GM21528 (cell line): ENCODE measurements around the gene WDFY1.

Source experiments
- ATAC-seq: cut with Tn5 transposase; IDR thresholded peaks from one replicate; pipeline ENCODE4 v1.9.1; 2021; ENCODE audit warnings: mild to moderate bottlenecking, moderate library complexity; ENCODE audit not compliant: unreplicated experiment, low FRiP score

The WDFY1 gene

DNA sequence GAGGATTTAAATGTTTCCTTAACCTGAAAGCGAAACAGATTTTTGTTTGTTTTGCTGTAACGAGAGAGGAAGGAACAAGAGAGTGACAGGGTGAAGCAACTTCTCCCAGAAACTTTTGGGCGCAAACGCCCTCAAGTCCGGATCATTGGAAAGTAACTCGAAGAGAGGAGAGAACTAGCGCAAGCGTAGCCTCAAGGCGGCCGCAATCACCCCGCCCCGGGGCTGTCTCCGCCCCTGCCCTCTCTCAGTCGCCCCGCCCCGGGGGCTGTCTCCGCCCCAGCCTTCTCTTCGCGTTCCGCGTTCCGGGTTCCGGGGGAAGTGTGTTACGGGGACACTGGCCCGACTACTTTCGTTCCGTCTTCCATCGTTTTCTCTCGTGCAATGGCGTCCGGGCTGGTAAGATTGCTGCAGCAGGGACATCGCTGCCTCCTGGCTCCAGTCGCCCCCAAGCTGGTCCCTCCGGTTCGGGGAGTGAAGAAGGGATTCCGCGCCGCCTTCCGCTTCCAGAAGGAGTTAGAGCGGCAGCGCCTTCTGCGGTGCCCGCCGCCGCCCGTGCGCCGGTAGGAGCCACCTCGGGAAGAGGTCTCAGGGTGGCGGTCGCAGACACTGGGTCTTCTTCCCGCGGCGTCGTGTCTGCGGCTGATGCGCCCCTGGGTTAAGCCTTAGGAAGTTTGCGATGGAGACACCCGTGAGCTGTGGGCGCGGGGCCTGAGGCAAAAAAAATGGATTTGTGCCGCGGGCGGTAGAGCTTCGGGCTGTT lies 12.1 kb upstream of the WDFY1 start, which contains the start of gene MRPL44:
Gene MRPL44 (plus strand): TSS at position 372 of the 760 bp plus-strand sequence. CDS start 10 bp downstream, at position 382.
- ATAC-seq, result peak; percentile 87

DNA sequence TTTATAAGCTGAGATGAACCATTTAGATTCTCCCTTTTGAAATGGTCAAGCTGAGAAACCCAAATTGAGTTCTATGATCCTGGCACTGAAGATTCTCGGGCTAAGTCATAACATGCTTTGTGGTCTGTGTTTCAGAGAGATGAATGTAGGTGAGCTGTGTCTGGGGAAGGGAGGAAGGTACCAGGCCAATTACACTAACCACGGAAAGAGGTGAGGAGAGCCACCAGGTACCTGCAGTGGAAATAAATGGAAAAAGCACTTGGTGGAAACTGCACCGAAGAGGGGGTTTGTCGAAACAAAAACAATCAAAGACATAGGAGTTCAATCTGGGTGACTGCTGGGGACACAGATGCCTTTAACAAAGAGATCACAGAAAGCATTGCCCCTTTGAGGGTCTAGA lies 11.2 kb upstream of the WDFY1 start:
- ATAC-seq, result no peak

DNA sequence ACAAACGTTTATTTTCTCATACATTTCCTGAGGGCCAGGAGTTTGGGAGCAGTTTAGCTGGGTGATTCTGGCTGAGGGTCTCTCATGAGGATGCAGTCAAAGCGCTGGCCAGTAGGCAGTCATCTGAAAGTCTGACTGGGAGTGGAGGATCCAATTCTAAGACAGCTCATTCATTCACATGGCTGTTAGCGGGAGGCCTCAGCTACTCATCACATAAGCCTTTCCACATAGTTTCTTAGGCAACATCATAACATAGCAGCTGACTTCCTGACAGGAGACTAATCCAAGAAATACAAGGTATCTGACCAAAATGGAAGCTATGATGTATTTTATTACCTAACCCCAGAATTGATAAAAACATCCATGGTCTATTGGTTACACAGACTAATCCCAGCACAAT lies 9.3 kb upstream of the WDFY1 start:
- no peak for ATAC-seq

DNA sequence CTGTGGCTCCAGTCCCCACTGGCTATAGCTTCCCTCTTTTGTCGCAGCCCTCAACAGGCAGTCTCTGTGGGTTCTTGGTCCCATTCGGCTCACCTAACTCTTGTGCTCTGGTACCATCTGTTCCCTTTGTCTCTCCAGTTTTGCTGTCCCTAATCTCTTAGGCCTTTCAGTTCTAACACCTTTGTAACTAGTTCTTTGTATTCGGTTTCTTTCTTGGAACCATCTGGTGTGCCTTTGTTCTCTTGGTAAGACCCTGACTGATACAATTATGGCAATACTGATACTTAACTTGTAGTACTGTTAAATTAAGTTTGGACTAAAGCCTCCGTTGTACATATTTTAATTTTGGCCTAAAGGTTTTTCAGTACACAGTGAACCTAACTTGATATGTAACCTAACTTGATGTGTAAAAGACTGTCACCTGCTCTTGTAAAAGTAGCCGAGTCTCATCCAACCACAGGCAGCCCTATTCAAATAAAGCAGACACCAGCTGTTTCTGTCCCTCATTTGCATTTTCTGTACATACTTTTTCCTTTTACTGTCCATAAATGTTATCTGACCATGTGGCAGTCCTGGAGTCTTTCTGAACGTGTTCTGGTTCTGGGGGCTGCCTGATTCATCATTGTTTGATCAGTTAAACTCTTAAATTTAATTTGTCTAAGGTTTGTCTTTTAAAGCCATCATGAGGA lies 7.3 kb upstream of the WDFY1 start:
- peak; percentile 51 for ATAC-seq

DNA sequence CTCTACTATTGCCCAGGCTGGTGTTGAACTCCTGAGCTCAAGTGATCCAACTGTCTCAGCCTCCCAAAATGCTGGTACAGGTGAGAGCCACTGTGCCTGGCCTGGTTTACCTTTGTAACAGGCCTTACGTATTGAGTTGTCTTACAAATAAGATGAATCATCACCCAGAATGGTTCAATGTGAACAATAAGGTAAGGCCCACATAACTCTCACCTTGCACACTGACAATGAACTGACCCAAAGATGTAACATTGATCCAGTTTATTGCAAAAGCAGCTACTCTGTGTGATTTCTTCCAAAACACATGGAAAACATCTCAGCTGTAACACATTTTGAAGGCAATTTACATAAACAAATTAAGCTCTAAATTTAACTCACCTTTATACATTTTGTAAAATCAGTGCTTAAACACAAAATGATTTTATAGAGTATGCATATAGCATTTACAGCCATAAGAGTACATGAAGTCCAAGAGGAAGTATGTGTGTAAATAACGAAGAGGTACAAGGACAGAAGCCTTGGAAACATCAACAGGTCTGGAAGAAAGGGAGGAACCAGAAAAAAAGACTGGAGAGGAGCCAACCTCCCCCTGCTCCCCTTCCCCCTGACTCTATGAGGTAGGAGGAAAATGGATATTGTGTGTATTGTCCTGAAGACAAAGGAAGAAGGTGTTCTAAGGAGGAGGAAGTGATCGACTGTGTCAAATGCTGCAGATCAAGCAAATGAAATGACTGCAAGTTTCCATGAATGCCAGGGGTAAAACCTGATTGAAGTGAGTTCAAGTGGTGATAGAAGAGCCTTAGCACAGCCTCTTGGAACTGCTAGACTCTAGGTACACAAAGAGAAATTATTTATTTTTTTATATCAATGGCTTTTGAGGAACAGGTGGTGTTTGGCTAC lies 5.6 kb upstream of the WDFY1 start:
- no peak for ATAC-seq

DNA sequence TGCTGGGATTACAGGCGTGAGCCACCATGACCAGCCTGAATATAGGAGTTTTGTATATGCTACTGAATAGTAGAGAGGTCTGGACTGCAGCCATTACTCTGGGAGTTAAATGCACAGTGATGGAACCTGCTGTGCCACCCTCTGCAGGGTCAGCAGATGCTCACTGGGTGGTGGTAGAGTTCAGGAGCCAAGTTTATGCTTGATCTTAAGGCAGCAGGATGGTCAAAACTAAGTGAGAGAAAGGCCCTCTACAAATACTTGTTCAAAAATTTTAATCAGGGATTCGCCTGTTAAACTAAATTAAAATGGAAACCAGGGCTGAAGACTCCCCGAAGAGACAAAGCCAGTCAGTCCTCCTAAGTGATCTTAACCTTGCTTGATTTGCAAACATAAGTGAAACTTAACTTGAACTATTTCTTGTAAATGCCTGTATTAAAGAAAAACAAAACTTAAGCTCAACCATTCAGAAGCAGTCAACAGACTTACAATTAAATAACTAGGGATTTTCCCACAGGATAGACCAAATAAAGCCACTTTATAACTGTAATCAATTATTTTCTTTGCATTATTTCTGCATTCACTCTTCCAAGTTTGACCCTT lies 4.2 kb upstream of the WDFY1 start:
- ATAC-seq, result no peak

DNA sequence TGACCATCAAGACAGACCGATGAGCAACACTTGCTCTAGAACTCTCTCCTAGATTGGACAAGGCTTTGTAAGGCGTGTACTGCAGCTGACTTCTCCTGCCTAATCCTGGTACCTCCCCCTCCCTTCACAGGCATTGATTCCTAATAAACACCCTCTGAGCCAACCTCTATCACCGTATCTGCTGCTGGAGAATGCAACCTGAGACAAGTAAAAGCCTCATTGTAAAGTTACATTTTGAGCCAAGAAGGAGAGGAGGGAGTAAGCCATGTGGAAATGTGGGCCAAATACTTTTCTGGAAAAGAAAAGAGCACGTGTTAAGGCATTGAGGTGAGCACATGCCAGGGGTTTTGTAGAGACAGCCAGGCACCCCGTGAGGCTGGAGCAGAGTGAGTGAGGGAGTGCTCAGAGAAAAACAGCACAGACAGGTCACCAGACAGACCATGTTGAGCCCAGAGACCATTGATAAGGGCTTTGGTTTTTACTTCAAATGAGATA lies 2.6 kb upstream of the WDFY1 start:
- no peak for ATAC-seq

DNA sequence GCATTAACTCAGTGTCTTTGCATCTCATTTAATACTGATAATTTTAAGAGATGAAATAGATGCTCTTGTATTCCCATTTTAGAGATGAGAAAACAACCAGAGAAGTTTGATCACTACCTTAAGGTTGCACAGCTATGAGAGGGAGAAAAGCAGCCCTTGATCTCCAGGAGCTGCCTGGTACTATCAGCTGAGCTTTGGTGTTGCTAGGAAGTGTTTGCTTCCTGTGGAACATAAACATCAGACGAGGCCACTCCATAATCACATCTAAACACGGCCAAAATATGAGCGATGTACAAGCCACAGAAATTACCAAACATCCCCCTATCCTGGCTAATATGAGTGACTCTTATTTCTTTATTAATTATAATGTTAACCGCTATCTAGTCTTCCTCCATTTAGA lies 620 bp upstream of the WDFY1 start:
- ATAC-seq, result no peak

DNA sequence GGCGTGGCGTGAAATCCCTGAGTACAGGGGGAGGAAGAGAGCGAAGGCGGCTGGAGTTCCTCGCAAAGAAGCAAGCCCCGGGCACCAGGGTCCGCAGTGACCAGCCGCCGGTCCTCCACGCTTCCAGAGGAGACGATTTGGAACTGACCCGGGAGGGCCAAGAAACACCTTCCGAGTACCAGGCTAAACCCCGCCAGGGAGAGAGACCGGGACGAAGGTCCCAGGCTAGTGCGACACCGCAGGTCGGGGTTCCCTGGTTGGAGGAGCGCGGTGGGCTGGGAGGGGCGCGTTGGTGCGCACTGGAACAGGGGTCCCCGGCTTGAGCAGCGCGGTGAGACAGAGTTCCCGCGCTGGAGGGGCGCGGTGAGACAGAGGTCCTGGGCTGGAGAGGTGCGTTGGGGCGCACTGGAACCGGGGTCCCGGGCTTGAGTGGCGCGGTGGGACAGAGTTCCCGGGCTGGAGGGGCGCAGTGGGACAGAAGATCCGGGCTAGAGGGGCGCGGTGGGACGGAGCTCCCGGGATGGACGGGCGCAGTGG lies 901 bp downstream of the WDFY1 start:
- ATAC-seq, result no peak

DNA sequence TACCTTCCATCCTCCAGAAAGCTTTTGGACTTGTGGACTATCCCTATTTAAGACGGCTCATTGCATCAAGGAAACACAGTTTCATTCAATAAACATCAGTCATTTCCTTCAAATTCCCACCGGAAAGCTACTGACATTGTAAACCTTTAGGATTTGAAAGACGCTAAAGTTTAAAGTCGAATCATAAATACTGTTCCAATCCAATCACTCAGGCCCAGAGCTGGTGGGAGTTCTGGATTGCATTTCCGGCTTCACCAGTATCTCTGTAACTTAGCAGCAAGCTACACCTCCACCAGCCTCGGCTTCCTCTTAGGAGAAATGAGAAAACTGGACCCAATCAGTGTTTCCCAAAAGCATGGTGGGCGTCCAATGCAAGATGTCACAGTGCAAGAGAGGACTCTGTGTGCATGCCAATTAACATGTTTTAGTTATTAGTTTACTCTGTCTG lies 1.6 kb downstream of the WDFY1 start:
- ATAC-seq, result no peak

DNA sequence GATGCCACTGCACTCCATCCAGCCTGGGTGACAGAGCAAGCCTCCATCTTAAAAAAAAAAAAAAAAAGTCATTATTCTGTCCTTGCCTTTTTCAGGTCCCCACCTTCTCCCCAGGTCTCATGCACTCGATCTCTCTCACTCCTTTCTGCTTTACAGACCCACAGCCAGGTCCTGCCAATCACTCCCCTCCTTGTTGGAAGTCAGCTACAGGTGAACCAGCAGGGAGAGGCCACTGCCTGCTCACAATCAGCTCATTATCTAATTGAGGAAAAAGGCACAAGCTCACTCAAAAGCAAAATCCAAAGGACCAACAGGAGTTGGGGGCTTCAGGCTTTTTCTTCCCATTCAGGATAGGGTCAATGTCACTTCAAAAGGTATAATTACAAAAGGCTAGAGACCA lies 2.0 kb downstream of the WDFY1 start:
- ATAC-seq, result no peak

DNA sequence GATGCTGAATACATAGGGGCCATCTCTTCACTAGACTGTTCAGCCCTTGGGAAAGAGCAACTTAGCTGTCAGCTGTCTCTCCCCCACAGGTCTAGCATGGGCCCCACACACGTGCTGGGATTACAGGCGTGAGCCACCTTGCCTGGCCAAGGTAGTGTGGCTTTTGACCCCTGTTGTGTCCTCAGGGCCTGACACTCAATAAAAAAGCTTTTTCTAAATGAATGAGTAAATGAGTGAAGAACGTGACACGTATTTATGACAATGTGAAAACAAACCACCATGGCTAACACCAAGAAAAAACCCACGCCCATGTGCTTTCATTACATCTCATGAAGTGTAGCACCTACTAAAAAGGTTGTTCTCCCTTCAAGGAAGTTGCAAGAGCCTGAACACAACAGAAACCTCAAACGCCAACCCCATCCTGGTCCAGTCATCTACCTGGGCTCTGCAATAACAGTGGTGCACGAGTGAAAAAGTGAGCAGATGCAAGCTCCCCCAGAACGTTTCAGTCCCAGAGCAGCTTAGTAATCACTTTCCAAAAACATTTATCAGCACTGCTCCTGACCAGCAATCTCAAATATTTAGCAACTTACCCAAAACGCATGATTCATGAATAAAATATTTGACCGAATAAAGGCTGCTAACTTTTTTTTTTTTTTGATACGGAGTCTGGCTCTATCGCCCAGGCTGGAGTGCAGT lies 3.4 kb downstream of the WDFY1 start:
- ATAC-seq, result peak; percentile 42

DNA sequence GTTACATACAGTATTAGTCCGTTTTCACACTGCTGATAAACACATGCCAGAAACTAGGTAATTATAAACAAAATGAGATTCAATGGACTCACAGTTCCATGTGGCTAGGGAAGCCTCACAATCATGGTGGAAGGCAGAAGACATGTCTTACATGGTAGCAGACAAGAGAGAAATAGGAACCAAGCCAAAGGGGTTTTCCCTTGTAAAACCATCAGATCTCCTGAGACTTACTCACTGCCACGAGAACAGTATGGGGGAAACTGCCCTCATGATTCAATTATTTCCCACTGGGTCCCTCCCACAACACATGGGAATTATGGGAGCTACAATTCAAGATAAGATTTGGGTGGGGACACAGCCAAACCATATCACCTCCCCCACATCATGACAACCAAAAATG lies 5.7 kb downstream of the WDFY1 start:
- peak; percentile 26 for ATAC-seq

DNA sequence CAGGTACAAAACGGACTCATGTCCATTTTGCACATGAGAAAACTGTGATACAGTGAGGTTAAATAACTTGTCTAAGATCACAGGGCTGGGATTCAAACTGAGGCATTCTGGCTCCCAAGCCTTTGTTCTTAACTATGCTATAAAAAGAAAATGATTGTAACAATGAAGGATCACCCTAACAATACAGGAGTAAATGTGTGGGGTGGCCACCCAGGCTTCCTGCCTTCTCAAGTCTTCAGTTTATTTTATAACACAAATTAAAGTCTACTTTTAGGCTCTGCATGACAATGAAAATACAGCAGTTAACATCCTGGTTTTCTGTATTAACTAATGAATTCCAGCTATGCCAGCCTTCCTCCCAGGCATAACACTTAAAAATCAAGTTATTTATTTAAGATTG lies 7.6 kb downstream of the WDFY1 start:
- ATAC-seq, result no peak

DNA sequence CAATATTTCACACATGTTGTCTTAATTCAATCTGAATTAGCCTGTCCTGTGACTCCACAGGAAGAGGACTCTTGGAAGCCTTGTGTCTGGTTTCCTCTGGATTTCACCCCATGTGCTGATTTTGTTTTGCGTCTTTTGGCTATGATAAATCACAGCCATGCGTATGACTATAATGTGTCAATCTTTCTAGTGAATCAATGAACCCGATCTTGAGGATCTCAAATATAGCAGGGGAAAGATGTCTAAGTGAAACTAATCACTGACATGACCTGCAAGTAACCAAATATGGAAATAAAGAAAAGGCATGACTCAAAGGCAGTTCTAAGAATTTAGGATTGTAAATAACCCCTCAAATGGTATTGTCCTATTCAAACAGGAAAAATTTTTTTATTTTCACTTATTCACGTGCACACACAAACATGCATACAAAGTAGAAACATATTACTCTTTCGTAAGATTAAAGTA lies 8.2 kb downstream of the WDFY1 start:
- ATAC-seq, result no peak

DNA sequence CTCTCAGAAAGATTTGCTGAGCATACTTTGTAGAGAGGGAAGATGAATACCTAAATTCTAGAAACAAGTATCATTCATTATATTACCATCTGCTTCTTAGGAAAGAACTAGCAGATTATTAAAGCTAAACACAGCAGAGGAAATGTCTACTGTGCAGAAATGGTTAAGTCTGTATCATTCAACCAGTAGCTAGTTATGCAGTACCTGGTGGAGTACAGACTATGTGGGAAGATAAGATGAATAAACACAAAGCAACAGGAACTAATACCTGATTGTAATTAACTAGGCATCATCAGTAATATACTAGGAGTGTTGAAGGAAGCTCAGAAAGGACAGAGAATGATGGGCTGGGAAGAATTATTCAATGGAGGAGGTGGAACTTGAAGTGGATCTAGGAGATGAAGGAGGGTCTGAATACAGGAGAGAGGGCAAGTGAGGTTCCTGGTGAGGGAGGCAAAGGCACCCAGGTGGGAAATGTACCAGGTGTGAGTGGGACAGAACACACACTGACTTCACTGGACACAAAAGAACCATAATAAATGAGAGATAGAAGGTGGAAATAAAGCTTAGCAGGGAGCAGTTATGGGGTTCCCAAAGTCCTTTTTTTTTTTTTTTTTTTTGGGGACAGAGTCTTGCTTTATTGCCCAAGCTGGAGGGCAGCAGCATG lies 9.5 kb downstream of the WDFY1 start:
- ATAC-seq, result no peak

DNA sequence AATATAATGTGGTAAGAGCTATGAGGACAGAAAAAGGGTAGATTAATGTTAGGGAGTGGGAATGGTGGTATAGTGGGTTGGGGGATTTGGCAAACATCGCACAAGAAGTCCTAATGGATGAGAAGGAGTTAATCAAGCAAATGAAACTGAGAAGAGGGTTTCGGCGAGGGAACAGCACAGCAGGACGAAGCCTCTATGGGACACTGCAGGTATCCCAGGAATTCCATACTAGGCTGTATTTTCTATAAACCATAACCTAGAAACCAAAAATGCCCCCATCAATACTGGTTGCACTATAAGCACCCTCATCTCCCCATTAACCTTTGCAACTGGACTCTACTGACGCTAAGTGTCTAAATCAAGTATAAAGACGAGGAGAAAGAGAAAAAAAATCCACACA lies 10.3 kb downstream of the WDFY1 start:
- ATAC-seq, result no peak

DNA sequence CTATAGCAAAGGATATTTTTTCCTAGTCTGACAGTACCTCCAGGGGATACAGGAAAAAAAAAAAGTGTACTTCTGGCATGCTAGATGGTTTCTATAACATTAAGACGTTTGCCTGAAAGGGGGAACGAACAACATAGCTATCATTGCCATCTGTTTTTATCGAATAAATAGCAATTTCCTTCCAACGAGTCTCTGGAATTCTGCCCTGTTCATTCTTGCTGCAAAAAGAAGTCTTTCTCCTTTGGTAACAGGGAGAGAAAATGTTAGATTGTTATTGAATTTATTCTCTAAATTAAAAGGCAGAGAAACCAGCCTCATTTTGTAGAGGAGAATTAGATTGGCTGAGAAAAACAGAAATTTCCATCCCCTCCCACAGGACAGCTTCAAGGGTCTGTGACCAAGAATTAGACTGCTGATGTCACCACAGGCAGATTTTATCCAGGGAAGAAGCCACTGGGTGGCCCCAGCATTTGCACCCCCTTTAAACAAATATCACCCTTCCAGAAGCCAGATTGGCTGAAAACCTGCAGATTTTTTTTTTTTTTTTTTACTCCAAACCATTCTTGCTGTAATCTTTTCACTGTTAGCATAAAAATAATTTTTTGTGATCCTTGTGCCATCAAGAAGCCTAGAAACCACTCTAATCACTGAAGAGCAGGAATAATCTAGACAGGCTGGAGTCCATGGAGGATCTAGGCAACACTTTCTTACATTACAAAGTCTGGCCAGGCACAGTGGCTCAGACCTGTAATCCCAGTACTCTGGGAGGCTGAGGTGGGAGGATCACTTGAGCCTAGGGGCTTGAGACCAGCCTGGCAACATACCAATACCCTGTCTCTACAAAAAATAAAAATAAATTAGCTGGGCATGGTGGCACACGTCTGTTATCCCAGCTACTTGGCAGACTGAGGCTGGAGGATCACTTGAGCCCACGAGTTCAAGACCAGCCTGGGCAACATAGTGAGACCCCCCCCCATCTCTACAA lies 12.0 kb downstream of the WDFY1 start:
- ATAC-seq, result no peak
